Suprapubic skin (tissue), 4 donors: ENCODE measurements around the gene RETREG1. TPM values are rescaled to one million over a fixed set of nuclear protein-coding genes. Genes with fewer than 3 reads are reported as not detected.
A peak's percentile ranks its signal among the peaks of the same experiment; 100 is the strongest.
"Not testable (repeated sequence)": the region's sequence is repeated elsewhere in the genome, so short reads cannot be mapped to it uniquely, and the experiment has no call there.

Source experiments
- DNase-seq, 2 donors: peaks; one replicate each; pipeline ENCODE4 v3.0.0-alpha.2; 2019; ENCODE audit warnings: low spot score in 2 of 2
- H3K27ac ChIP-seq: fragments of 200-600 bp; sonication (generic); one replicate; pipeline ENCODE4 v1.5.1; 2019
- H3K27me3 ChIP-seq: fragments of 200-600 bp; sonication (generic); one replicate; pipeline ENCODE4 v1.5.1; 2019
- H3K36me3 ChIP-seq: fragments of 200-600 bp; sonication (generic); one replicate; pipeline ENCODE4 v1.5.1; 2019
- H3K4me1 ChIP-seq: fragments of 200-600 bp; sonication (generic); one replicate; pipeline ENCODE4 v1.5.1; 2019
- H3K4me3 ChIP-seq: fragments of 200-600 bp; sonication (generic); one replicate; pipeline ENCODE4 v1.5.1; 2019; ENCODE audit warnings: mild to moderate bottlenecking
- H3K9me3 ChIP-seq: fragments of 200-600 bp; sonication (generic); one replicate; pipeline ENCODE4 v1.5.1; 2019
- EP300 ChIP-seq: sonication (generic); formaldehyde crosslinking; IDR thresholded peaks from one replicate; pipeline ENCODE4 v1.6.1; 2017; ENCODE audit warnings: antibody characterized with exemption
- POLR2A ChIP-seq, 2 donors: fragments of 450-650 bp; IDR thresholded peaks; one replicate each; pipeline ENCODE4 v1.6.1; 2017; ENCODE audit warnings: antibody characterized with exemption in 2 of 2, mild to moderate bottlenecking in 2 of 2, moderate library complexity in 2 of 2
- POLR2AphosphoS5 ChIP-seq, 3 donors: sonication (generic); formaldehyde crosslinking; IDR thresholded peaks; one replicate each; pipeline ENCODE4 v1.6.1; 2017; ENCODE audit warnings: antibody characterized with exemption in 3 of 3
- WGBS: methylation state at CpG from one replicate; pipeline ENCODE4 v1.1.5; 2018; 5-methylcytosine and 5-hydroxymethylcytosine counted together
- total RNA-seq, 4 donors: library from RNA; depleted of rRNA; stranded (reverse); fragments of >200 nt; gene quantifications; one replicate each; pipeline ENCODE4 v1.1.0, GENCODE V29; 2016
- TF ChIP-seq, protein P1 (sequence below), 2 donors: fragments of 200-600 bp in 1 of 2; fragments of 450-650 bp in 1 of 2; sonication (generic) in 1 of 2; IDR thresholded peaks; one replicate each; pipeline ENCODE4 v1.5.1; 2016 to 2019; ENCODE audit warnings: antibody characterized with exemption in 2 of 2, mild to moderate bottlenecking in 1 of 2, moderate library complexity in 1 of 2

The RETREG1 gene
- total RNA-seq, 4 donors from 2014 or later, result 24.7 to 47.3 (median 31.4) TPM

DNA sequence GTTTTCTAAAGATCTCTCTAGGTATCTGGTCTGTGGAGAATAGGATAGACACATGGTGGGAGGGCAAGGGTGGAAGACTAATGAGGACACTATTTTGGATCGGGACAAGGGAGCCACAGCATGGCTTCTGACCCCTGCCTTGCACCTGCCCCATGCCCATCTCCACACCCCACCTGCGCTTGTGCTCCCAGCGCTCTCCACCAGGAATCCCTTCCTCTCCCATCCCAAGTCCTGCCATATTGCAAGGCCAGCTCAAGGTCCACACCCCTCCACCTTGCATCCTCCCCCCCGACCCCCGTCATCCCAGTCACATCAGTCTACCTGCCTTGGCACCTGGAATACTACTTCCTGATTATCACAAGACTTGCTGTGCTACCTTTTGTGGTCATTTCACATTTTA, 44.2 kb upstream of the RETREG1 start:
- no peaks in the 10 kb centered on the region for H3K27me3 ChIP-seq
- WGBS, result 93% methylated on average over 5 of the region's 5 CpGs
- peaks cover 7% of the 10 kb centered on the region for H3K36me3 ChIP-seq
- H3K9me3 ChIP-seq, result no peaks in the 10 kb centered on the region
- TF ChIP-seq POLR2AphosphoS5 (IDR thresholded peaks at IDR 0.05), result no peak
- TF ChIP-seq, protein P1, sequence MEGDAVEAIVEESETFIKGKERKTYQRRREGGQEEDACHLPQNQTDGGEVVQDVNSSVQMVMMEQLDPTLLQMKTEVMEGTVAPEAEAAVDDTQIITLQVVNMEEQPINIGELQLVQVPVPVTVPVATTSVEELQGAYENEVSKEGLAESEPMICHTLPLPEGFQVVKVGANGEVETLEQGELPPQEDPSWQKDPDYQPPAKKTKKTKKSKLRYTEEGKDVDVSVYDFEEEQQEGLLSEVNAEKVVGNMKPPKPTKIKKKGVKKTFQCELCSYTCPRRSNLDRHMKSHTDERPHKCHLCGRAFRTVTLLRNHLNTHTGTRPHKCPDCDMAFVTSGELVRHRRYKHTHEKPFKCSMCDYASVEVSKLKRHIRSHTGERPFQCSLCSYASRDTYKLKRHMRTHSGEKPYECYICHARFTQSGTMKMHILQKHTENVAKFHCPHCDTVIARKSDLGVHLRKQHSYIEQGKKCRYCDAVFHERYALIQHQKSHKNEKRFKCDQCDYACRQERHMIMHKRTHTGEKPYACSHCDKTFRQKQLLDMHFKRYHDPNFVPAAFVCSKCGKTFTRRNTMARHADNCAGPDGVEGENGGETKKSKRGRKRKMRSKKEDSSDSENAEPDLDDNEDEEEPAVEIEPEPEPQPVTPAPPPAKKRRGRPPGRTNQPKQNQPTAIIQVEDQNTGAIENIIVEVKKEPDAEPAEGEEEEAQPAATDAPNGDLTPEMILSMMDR (IDR thresholded peaks at IDR 0.05), result no peak
- TF ChIP-seq EP300, result no peak
- TF ChIP-seq POLR2A (IDR thresholded peaks at IDR 0.05), result no peak
- no peak overlapping the region for H3K27ac ChIP-seq
- H3K4me3 ChIP-seq, result no peak overlapping the region
- no peak for DNase-seq
- peaks cover 6% of the 10 kb centered on the region for H3K4me1 ChIP-seq

DNA sequence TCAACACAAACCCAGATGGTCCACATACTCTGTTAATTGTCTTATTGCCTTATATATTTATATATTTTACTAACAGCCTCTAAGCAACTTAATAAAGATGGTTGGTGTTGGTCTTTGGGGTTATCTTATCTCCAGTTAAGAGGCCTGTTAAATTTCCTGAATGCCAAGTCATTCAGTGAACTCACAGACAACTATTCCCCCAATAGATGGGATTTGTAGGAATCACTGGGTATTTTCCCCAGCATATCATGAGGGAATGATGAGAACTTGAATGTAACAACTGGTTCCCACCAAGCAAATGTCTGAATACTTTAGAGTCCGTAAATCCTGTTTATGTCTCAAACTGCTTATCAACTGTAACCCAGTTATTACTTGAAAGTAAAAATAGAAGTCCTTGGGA, 42.7 kb upstream of the RETREG1 start:
- no peak for TF ChIP-seq EP300
- TF ChIP-seq, protein P1 (IDR thresholded peaks at IDR 0.05), result no peak
- no peak for TF ChIP-seq POLR2A (IDR thresholded peaks at IDR 0.05)
- TF ChIP-seq POLR2AphosphoS5 (IDR thresholded peaks at IDR 0.05), result no peak
- DNase-seq, result no peak
- H3K9me3 ChIP-seq, result no peaks in the 10 kb centered on the region
- H3K36me3 ChIP-seq, result peaks cover 3% of the 10 kb centered on the region
- H3K27me3 ChIP-seq, result no peaks in the 10 kb centered on the region
- peaks cover 6% of the 10 kb centered on the region for H3K4me1 ChIP-seq
- H3K27ac ChIP-seq, result no peak overlapping the region
- WGBS, result 94% methylated on average over 1 of the region's 1 CpG
- no peak overlapping the region for H3K4me3 ChIP-seq

DNA sequence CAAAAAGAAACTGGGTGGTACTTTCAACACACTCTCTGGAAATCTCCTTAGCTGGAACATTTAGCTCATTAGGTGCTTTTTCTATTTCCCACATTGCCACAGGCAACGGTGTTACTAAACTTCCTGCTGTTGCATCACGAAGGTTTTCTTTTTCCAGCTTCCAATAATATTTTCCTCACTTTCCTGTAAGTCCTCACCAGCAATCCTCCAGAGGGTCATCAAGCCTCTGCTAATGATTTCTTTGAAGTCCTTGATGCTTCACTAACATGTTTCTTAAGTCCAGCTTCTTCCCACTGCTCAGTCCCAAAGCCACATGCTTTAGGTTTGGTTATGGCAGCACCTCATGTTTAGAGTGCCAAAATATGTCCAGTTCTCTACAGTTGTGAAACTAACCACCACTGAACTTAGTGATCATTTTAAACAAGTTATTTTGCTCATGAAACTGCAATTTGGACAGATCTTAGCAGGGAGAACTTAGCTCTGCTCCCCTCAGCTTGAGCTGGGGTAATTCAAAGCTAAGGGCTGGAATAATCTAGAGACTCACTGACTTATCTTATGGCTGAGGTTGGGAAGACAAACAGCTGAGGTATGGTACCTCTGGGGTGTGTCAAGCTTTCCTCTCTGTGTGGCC, 39.9 kb upstream of the RETREG1 start:
- Histone ChIP-seq H3K4me3 (no peak overlapping the region), H3K27me3 (no peaks in the 10 kb centered on the region), H3K27ac (peak overlapping the region; percentile 50), H3K9me3 (no peaks in the 10 kb centered on the region), H3K4me1 (peaks cover 6% of the 10 kb centered on the region), H3K36me3 (no peaks in the 10 kb centered on the region)
- DNase-seq, result no peak
- no peak for TF ChIP-seq EP300
- peak in 1 of 2 donors; percentile 1 for TF ChIP-seq POLR2A (IDR thresholded peaks at IDR 0.05)
- TF ChIP-seq, protein P1 (IDR thresholded peaks at IDR 0.05), result no peak
- TF ChIP-seq POLR2AphosphoS5 (IDR thresholded peaks at IDR 0.05), result peak; percentile 7 to 75 (median 25)
- WGBS, result 17% methylated on average over 2 of the region's 2 CpGs

DNA sequence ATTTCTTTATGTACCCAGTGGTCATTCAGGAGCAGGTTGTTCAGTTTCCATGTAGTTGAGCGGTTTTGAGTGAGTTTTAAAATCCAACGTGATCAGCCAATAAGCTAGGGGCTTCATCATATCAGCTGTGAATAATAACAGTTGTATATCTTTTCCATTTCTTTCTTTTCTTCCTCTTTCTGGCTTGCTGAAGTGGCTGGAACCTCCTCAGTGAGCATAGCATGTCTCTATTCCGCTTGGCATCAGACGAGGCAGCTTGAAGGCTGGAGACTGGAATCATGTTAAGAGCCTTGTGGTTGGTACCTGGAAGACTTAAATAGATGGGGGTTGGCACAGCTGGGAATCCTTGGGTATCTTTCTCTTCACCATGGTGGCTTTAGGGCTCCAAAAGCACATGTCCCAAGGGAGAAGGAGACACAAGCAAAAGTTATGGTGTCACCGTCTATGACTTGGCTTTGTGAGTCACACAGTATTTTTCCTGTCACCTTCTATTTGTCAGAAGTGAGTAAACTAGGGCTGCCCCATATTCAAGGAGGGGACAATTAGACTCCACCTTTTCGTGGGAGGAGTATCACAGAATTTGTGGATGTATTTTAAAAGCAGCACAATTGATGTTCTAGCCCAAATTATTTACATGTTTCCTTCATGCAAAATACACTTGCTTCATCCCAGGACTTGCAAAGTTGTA, 38.0 kb upstream of the RETREG1 start:
- H3K36me3 ChIP-seq, result no peaks in the 10 kb centered on the region
- no peak overlapping the region for H3K4me3 ChIP-seq
- H3K27ac ChIP-seq, result no peak overlapping the region
- TF ChIP-seq POLR2AphosphoS5 (IDR thresholded peaks at IDR 0.05) (no peak), EP300 (no peak), POLR2A (IDR thresholded peaks at IDR 0.05) (no peak)
- TF ChIP-seq, protein P1 (IDR thresholded peaks at IDR 0.05), result no peak
- DNase-seq, result no peak
- WGBS, result 47% methylated on average over 6 of the region's 6 CpGs
- H3K27me3 ChIP-seq, result no peaks in the 10 kb centered on the region
- peaks cover 6% of the 10 kb centered on the region for H3K4me1 ChIP-seq
- no peaks in the 10 kb centered on the region for H3K9me3 ChIP-seq

DNA sequence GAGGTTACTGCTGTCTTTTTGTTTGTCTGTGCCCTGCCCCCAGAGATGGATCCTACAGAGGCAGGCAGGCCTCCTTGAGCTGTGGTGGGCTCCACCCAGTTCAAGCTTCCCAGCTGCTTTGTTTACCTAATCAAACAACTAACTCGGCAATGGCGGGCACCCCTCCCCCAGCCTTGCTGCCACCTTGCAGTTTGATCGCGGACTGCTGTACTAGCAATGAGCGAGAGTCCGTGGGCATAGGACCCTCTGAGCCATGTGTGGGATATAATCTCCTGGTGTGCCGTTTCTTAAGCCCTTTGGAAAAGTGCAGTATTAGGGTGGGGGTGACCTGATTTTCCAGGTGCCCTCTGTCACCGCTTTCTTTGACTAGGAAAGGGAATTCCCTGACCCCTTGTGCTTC, 31.9 kb upstream of the RETREG1 start:
- not testable (repeated sequence) for H3K27ac ChIP-seq, H3K9me3 ChIP-seq, DNase-seq, H3K36me3 ChIP-seq, H3K4me3 ChIP-seq, H3K27me3 ChIP-seq, H3K4me1 ChIP-seq
- no CpG with 5 or more reads among the region's 8 CpGs for WGBS
